Transverse colon (tissue), 3 donors: ENCODE measurements around the gene HERC2.
"Not testable (repeated sequence)": the region's sequence is repeated elsewhere in the genome, so short reads cannot be mapped to it uniquely, and the experiment has no call there.

Experiments used
- POLR2A ChIP-seq: fragments of 450-650 bp; IDR thresholded peaks from one replicate; pipeline ENCODE4 v1.6.1; 2016; ENCODE audit warnings: antibody characterized with exemption, mild to moderate bottlenecking, moderate library complexity
- TF ChIP-seq, protein P1 (sequence below), 5 experiments: fragments of 200-600 bp in 3 of 5; fragments of 450-650 bp in 2 of 5; sonication (generic) in 3 of 5; IDR thresholded peaks; 1 replicate in 2 of 5; 2 replicates in 3 of 5; pipeline ENCODE4 v1.5.1; 2016 to 2017; ENCODE audit warnings: antibody characterized with exemption in 5 of 5, inconsistent platforms in 3 of 5, mild to moderate bottlenecking in 2 of 5, moderate library complexity in 1 of 5

DNA sequence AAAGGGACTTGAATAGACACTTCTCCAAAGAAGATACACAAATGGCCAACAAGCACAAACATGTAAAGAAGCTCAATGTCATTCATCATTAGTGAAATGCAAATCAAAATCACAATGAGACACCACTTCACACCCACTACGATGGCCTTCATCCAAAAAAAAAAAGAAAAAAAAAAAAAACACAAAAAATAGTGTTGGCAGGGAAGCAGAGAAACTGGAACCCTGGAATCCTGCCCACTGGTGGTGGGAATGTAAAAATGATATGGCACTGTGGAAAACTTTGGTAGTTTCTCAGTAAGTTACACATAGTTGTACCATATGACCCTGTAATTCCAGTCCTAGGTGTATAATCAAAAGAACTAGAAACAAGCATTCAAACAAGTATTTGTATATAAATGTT, 94.7 kb downstream of the HERC2 start:
- TF ChIP-seq, protein P1, sequence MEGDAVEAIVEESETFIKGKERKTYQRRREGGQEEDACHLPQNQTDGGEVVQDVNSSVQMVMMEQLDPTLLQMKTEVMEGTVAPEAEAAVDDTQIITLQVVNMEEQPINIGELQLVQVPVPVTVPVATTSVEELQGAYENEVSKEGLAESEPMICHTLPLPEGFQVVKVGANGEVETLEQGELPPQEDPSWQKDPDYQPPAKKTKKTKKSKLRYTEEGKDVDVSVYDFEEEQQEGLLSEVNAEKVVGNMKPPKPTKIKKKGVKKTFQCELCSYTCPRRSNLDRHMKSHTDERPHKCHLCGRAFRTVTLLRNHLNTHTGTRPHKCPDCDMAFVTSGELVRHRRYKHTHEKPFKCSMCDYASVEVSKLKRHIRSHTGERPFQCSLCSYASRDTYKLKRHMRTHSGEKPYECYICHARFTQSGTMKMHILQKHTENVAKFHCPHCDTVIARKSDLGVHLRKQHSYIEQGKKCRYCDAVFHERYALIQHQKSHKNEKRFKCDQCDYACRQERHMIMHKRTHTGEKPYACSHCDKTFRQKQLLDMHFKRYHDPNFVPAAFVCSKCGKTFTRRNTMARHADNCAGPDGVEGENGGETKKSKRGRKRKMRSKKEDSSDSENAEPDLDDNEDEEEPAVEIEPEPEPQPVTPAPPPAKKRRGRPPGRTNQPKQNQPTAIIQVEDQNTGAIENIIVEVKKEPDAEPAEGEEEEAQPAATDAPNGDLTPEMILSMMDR (IDR thresholded peaks at IDR 0.05) = peak in 3 of 5 experiments; percentile 12 to 22 (median 16)
- not testable (repeated sequence) for TF ChIP-seq POLR2A
